HUES6 (cell line): ENCODE measurements around the gene LRRC7.

Source experiments
- H3K27ac ChIP-seq: 2 replicates; pipeline ENCODE4 v1.7.0; 2013; ENCODE audit warnings: low read depth, mild to moderate bottlenecking, low read length, inconsistent platforms
- H3K27me3 ChIP-seq: 2 replicates; pipeline ENCODE4 v1.6.1; 2013; ENCODE audit warnings: low read length; ENCODE audit not compliant: control insufficient read depth, insufficient read depth
- H3K36me3 ChIP-seq: 2 replicates; pipeline ENCODE4 v1.6.1; 2013; ENCODE audit warnings: low read length; ENCODE audit not compliant: control insufficient read depth, insufficient read depth
- H3K4me1 ChIP-seq: 2 replicates; pipeline ENCODE4 v1.6.1; 2013; ENCODE audit warnings: low read length; ENCODE audit not compliant: control insufficient read depth, insufficient read depth
- H3K4me3 ChIP-seq: 2 replicates; pipeline ENCODE4 v1.5.1; 2013; ENCODE audit warnings: low read depth, low read length
- H3K9ac ChIP-seq: one replicate; pipeline ENCODE4 v1.6.1; 2013; ENCODE audit warnings: mild to moderate bottlenecking, low read length
- H3K9me3 ChIP-seq: 2 replicates; pipeline ENCODE4 v1.6.1; 2013; ENCODE audit warnings: low read depth, low read length; ENCODE audit not compliant: control insufficient read depth, insufficient read depth

Gene LRRC7

GRCh38 chr1:70169018-70169839, 601.5 kb downstream of the LRRC7 start:
- Histone ChIP-seq H3K9me3 (no peaks in the 10 kb centered on the region), H3K36me3 (peaks cover 3% of the 10 kb centered on the region; the same call in 1 of the 2 replicates), H3K4me1 (no peaks in the 10 kb centered on the region), H3K27ac (no peak overlapping the region), H3K27me3 (no peaks in the 10 kb centered on the region), H3K9ac (no peak overlapping the region), H3K4me3 (no peak overlapping the region)

GRCh38 chr1:70171512-70171911, 603.8 kb downstream of the LRRC7 start:
- no peaks in the 10 kb centered on the region for H3K9me3 ChIP-seq
- H3K9ac ChIP-seq = no peak overlapping the region
- no peaks in the 10 kb centered on the region for H3K4me1 ChIP-seq
- H3K27me3 ChIP-seq = no peaks in the 10 kb centered on the region
- H3K36me3 ChIP-seq = peaks cover 3% of the 10 kb centered on the region; the same call in 1 of the 2 replicates
- H3K27ac ChIP-seq = no peak overlapping the region
- H3K4me3 ChIP-seq = no peak overlapping the region
